ENCODE results near the gene GLCCI1.

The GLCCI1 gene

DNA sequence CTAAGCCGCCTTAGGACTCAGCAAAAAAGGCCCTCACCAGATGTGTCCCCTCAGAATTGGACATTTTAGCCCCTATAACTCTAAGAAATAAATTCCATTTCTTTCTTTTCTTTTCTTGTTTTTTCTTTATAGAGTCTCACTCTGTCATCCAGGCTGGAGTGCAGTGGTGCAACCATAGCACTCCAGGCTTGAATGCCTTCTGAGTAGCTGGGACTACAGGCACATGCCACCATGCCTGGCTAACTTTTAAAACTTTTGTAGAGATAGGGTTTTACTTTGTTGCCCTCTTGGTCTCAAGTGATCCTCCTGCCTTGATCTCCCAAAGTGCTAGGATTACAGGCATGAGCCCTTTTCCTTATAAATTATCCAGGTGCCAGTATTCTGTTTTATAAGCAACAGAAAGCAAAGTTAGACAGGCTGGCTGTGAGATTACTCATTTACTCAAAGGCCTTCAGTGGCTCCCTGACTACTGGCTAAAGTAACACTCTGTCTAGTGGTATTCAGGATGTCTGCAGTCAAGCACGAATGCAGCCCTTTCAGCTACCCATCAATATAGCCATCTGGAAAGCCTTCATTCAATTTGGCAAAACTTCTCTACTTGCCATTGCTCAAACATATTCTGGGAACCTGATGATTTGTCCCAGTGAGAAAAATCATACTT, 164.7 kb downstream of the GLCCI1 start:
- no peak for DNase-seq (ENCODE audit: low spot score)

GRCh38 chr7:8134089-8134733, 165.6 kb downstream of the GLCCI1 start:
- DNase-seq (ENCODE audit: low spot score), result no peak

GRCh38 chr7:8135417-8135816, 166.8 kb downstream of the GLCCI1 start:
- no peak for DNase-seq (ENCODE audit: low spot score)

DNA sequence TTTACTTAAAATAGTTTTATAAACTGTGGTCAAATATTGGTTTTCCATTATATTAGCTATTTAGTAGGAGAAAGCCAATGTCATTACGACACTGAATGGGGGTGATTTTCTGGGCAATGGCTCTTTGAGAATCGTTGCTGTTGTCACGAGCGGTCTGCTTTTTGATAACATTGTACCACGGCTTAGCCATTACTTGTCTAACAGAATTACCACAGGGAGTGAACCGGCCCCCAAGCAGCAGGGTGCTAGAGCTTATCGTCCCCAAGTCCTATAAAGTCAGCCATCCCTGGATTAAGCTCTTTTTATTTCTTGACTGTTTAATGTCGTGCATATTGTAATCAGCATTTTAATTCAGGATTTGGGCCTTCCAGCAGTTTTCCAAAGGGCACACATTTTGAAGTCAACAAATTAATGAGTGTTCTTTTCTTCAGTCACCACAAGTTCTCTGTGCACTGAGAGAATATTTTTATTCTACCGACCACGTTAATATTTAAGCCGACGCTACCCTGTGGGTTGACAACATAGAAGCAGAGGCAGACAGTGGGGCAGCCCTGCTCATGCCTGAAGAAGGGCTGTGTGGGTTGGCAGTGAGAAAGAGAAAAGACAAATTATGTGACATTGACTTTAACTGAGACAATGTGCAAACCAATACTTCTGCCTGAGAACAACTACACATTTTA, 167.6 kb downstream of the GLCCI1 start:
- no peak for DNase-seq (ENCODE audit: low spot score)
